OCI-LY1 (cell line): ENCODE measurements around the gene ANKRD52.

Source experiments
- EZH2 ChIP-seq: fragments of 200-600 bp; sonication (generic), shearing (Covaris generic); IDR thresholded peaks from 2 replicates; pipeline ENCODE4 v1.8.0; 2017; ENCODE audit warnings: borderline replicate concordance, mixed run types, mild to moderate bottlenecking, antibody characterized with exemption, low read length, moderate library complexity, mixed read lengths
- TF ChIP-seq, protein P1 (sequence below): fragments of 200-600 bp; sonication (generic), shearing (Covaris generic); IDR thresholded peaks from 2 replicates; pipeline ENCODE4 v1.5.1; 2017; ENCODE audit warnings: mild to moderate bottlenecking, antibody characterized with exemption, low read length, moderate library complexity, mixed read lengths

DNA sequence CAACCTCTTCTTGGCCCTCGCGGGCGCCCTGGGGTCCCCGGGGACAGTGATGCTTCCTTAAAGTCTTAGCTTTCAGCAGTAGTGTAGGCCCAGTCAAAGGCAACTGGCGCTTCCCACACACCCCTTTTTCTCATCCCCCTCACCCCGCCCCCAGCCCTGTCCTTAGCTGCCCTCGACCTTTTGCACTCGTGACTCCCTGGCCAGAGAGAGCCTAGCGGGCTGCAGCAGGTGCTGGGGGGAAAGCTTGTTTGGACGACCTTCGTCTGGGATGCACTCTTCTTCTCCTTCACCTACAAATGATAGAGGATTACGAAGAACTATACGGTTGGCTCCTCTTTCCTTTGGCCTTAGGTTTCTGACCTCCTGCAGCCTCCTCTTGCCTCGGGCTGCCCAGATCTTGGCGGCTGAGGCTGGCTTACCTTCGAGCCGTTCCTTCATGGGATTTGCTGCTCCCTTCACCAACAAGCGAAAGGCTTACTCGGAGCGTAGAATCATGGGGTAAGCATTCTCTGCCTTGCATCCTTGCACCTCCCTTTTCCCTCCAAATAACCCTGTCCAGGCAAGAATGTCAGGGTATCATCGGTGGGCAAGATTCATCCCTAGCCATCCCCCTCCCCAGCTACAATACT is 9.4 kb upstream of the ANKRD52 start:
- TF ChIP-seq, protein P1, sequence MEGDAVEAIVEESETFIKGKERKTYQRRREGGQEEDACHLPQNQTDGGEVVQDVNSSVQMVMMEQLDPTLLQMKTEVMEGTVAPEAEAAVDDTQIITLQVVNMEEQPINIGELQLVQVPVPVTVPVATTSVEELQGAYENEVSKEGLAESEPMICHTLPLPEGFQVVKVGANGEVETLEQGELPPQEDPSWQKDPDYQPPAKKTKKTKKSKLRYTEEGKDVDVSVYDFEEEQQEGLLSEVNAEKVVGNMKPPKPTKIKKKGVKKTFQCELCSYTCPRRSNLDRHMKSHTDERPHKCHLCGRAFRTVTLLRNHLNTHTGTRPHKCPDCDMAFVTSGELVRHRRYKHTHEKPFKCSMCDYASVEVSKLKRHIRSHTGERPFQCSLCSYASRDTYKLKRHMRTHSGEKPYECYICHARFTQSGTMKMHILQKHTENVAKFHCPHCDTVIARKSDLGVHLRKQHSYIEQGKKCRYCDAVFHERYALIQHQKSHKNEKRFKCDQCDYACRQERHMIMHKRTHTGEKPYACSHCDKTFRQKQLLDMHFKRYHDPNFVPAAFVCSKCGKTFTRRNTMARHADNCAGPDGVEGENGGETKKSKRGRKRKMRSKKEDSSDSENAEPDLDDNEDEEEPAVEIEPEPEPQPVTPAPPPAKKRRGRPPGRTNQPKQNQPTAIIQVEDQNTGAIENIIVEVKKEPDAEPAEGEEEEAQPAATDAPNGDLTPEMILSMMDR, result no peak
- TF ChIP-seq EZH2, result no peak
